BLaER1 (cell line): ENCODE results near the gene RAG2.
A peak's percentile ranks its signal among the peaks of the same experiment; 100 is the strongest.
"Not testable (repeated sequence)": the region's sequence is repeated elsewhere in the genome, so short reads cannot be mapped to it uniquely, and the experiment has no call there.

ENCODE experiments used
- H3K27ac ChIP-seq: shearing (Covaris generic); formaldehyde crosslinking; 2 replicates; pipeline ENCODE4 v1.8.1; 2022
- H3K27me3 ChIP-seq: shearing (Covaris generic); formaldehyde crosslinking; 2 replicates; pipeline ENCODE4 v1.8.1; 2022
- H3K36me3 ChIP-seq: shearing (Covaris generic); formaldehyde crosslinking; 2 replicates; pipeline ENCODE4 v1.8.1; 2022
- H3K4me1 ChIP-seq: shearing (Covaris generic); formaldehyde crosslinking; 2 replicates; pipeline ENCODE4 v1.8.1; 2022
- H3K4me2 ChIP-seq: shearing (Covaris generic); formaldehyde crosslinking; 2 replicates; pipeline ENCODE4 v1.8.1; 2022
- H3K4me3 ChIP-seq: shearing (Covaris generic); formaldehyde crosslinking; 2 replicates; pipeline ENCODE4 v1.8.1; 2022
- H3K9ac ChIP-seq: shearing (Covaris generic); formaldehyde crosslinking; 2 replicates; pipeline ENCODE4 v1.8.1; 2022
- H3K9me3 ChIP-seq: shearing (Covaris generic); formaldehyde crosslinking; 2 replicates; pipeline ENCODE4 v1.8.1; 2022
- H4K20me1 ChIP-seq: shearing (Covaris generic); formaldehyde crosslinking; 2 replicates; pipeline ENCODE4 v1.8.1; 2022
- Cebpa-rat ChIP-seq: shearing (Covaris generic); IDR thresholded peaks from 2 replicates; pipeline ENCODE4 v1.8.1; 2022

Gene RAG2

GRCh38 chr11:36564376-36565030, 33.5 kb downstream of the RAG2 start:
- no peaks in the 10 kb centered on the region for H4K20me1 ChIP-seq
- H3K4me1 ChIP-seq = peaks cover 32% of the 10 kb centered on the region
- peaks cover 14% of the 10 kb centered on the region for H3K9me3 ChIP-seq
- H3K27me3 ChIP-seq = no peaks in the 10 kb centered on the region
- TF ChIP-seq Cebpa-rat = no peak
- no peaks in the 10 kb centered on the region for H3K36me3 ChIP-seq
- peak overlapping the region; percentile 61 for H3K4me3 ChIP-seq
- H3K4me2 ChIP-seq = peak overlapping the region; percentile 89
- H3K27ac ChIP-seq = peak overlapping the region; percentile 37
- peak overlapping the region; percentile 98 for H3K9ac ChIP-seq

GRCh38 chr11:36558571-36559413, 39.2 kb downstream of the RAG2 start:
- H3K36me3 ChIP-seq = no peaks in the 10 kb centered on the region
- no peak overlapping the region for H3K9ac ChIP-seq
- no peak overlapping the region for H3K4me3 ChIP-seq
- no peak overlapping the region for H3K4me2 ChIP-seq
- H3K4me1 ChIP-seq = no peaks in the 10 kb centered on the region
- H4K20me1 ChIP-seq = no peaks in the 10 kb centered on the region
- H3K27ac ChIP-seq = no peak overlapping the region
- H3K27me3 ChIP-seq = no peaks in the 10 kb centered on the region
- H3K9me3 ChIP-seq = peaks cover 27% of the 10 kb centered on the region
- TF ChIP-seq Cebpa-rat = no peak

- no peak overlapping the region for H3K4me2 ChIP-seq
- no peaks in the 10 kb centered on the region for H4K20me1 ChIP-seq
- TF ChIP-seq Cebpa-rat = no peak
- no peaks in the 10 kb centered on the region for H3K27me3 ChIP-seq
- no peak overlapping the region for H3K27ac ChIP-seq
- no peak overlapping the region for H3K9ac ChIP-seq
- no peaks in the 10 kb centered on the region for H3K36me3 ChIP-seq
- H3K9me3 ChIP-seq = peaks cover 27% of the 10 kb centered on the region
- H3K4me1 ChIP-seq = no peaks in the 10 kb centered on the region
- no peak overlapping the region for H3K4me3 ChIP-seq
Observed at GRCh38 chr11:36557991-36558390, 40.0 kb downstream of the RAG2 start.

DNA sequence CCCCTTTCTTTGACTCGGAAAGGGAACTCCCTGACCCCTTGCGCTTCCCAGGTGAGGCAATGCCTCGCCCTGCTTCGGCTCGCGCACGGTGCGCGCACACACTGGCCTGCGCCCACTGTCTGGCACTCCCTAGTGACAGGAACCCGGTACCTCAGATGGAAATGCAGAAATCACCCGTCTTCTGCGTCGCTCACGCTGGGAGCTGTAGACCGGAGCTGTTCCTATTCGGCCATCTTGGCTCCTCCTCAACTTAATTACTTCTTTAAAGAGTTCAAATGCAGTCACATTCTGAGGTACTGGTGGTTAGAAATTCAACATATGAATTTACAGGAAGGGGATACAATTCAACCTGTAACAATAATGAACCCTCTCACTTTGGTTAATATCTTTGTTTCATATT, 40.6 kb downstream of the RAG2 start:
- H3K27me3 ChIP-seq, H3K36me3 ChIP-seq, H3K27ac ChIP-seq, H4K20me1 ChIP-seq, H3K9ac ChIP-seq, H3K4me3 ChIP-seq, H3K4me2 ChIP-seq, H3K4me1 ChIP-seq: not testable (repeated sequence)
- H3K9me3 ChIP-seq = peaks cover 27% of the 10 kb centered on the region

GRCh38 chr11:36550385-36551115, 47.5 kb downstream of the RAG2 start:
- no peaks in the 10 kb centered on the region for H3K27me3 ChIP-seq
- TF ChIP-seq Cebpa-rat = no peak
- peaks cover 9% of the 10 kb centered on the region; the same call in 1 of the 2 replicates for H3K9me3 ChIP-seq
- no peak overlapping the region for H3K27ac ChIP-seq
- no peak overlapping the region for H3K4me3 ChIP-seq
- H3K9ac ChIP-seq = no peak overlapping the region
- no peaks in the 10 kb centered on the region for H3K36me3 ChIP-seq
- no peaks in the 10 kb centered on the region for H4K20me1 ChIP-seq
- 0 out of 2 replicates have a peak, but pooled peaks cover 4% of the 10 kb centered on the region for H3K4me1 ChIP-seq
- no peak overlapping the region for H3K4me2 ChIP-seq
